CD14-positive monocyte (primary cell): ENCODE data around the gene SYNE3. TPM values are rescaled to one million over a fixed set of nuclear protein-coding genes. Genes with fewer than 3 reads are reported as not detected.

Experiments used
- DNase-seq, 3 donors: peaks; one replicate each; pipeline ENCODE4 v3.0.0-alpha.2; 2011 to 2022
- H2AFZ ChIP-seq: 2 replicates; pipeline ENCODE4 v1.6.0; 2012; ENCODE audit warnings: mild to moderate bottlenecking, low read depth, low read length, inconsistent platforms; ENCODE audit not compliant: insufficient read depth, poor library complexity, severe bottlenecking
- H3K27ac ChIP-seq, 2 donors: 1 replicate in 1 of 2; 2 replicates in 1 of 2; pipeline ENCODE4 v1.5.1; 2012 to 2013; ENCODE audit warnings: low read length in 2 of 2, control low read depth in 1 of 2, inconsistent platforms in 1 of 2, low read depth in 1 of 2, mild to moderate bottlenecking in 1 of 2
- H3K27me3 ChIP-seq, 2 donors: one replicate each; pipeline versions ENCODE4 v1.6.0 to v1.6.1; 2011 to 2013; ENCODE audit warnings: low read length in 2 of 2; ENCODE audit not compliant: control insufficient read depth in 2 of 2, insufficient read depth in 2 of 2
- H3K36me3 ChIP-seq, 2 donors: replicated peaks in 1 of 2; 1 replicate in 1 of 2; 2 replicates in 1 of 2; pipeline versions ENCODE4 v1.5.1 to v1.6.1; 2012 to 2013; ENCODE audit warnings: low read length in 2 of 2, control low read depth in 1 of 2, inconsistent platforms in 1 of 2, mild to moderate bottlenecking in 1 of 2; ENCODE audit not compliant: insufficient read depth in 2 of 2, control insufficient read depth in 1 of 2
- H3K4me1 ChIP-seq, 2 donors: 1 replicate in 1 of 2; 2 replicates in 1 of 2; pipeline versions ENCODE4 v1.5.1 to v1.6.1; 2012 to 2013; ENCODE audit warnings: low read length in 2 of 2, control low read depth in 1 of 2, inconsistent platforms in 1 of 2, mild to moderate bottlenecking in 1 of 2, moderate library complexity in 1 of 2; ENCODE audit not compliant: insufficient read depth in 2 of 2, control insufficient read depth in 1 of 2
- H3K4me2 ChIP-seq: replicated peaks from 2 replicates; pipeline ENCODE3; 2012; ENCODE audit warnings: low read length, moderate library complexity, mild to moderate bottlenecking; ENCODE audit not compliant: poor library complexity, severe bottlenecking; ENCODE audit errors: extremely low read depth
- H3K4me3 ChIP-seq, 3 experiments: fragments of 200-600 bp in 1 of 3; sonication (generic) in 1 of 3; replicated peaks in 1 of 3; 1 replicate in 2 of 3; 2 replicates in 1 of 3; pipeline ENCODE4 v1.5.1; 2011 to 2013; ENCODE audit warnings: low read length in 3 of 3, mild to moderate bottlenecking in 3 of 3, control low read depth in 2 of 3, low read depth in 2 of 3, inconsistent platforms in 1 of 3, moderate library complexity in 1 of 3
- H3K79me2 ChIP-seq: 2 replicates; pipeline ENCODE4 v1.6.0; 2012; ENCODE audit warnings: mild to moderate bottlenecking, control low read depth, inconsistent platforms, low read length, moderate library complexity; ENCODE audit not compliant: insufficient read depth
- H3K9ac ChIP-seq: 2 replicates; pipeline ENCODE4 v1.6.0; 2017; ENCODE audit warnings: low read length, mild to moderate bottlenecking; ENCODE audit not compliant: insufficient read depth, poor library complexity, severe bottlenecking
- H3K9me3 ChIP-seq, 2 donors: replicated peaks in 1 of 2; 1 replicate in 1 of 2; 2 replicates in 1 of 2; pipeline versions ENCODE4 v1.5.1 to v1.6.1; 2012 to 2013; ENCODE audit warnings: low read length in 2 of 2, control low read depth in 1 of 2; ENCODE audit not compliant: control insufficient read depth in 1 of 2, insufficient read depth in 1 of 2
- H4K20me1 ChIP-seq: 2 replicates; pipeline ENCODE4 v1.6.0; 2012; ENCODE audit warnings: mild to moderate bottlenecking, low read length, control low read depth, moderate library complexity; ENCODE audit not compliant: insufficient read depth
- H3K27ac Mint-ChIP-seq, 7 donors: one replicate each; pipeline ENCODE4 v1.8.0; 2020; ENCODE audit warnings: mild to moderate bottlenecking in 7 of 7, mixed read lengths in 7 of 7, moderate library complexity in 6 of 7, inconsistent platforms in 2 of 7
- H3K27me3 Mint-ChIP-seq, 3 donors: one replicate each; pipeline ENCODE4 v1.8.0; 2021 to 2022; ENCODE audit warnings: low read depth in 3 of 3, mild to moderate bottlenecking in 3 of 3, mixed read lengths in 3 of 3, moderate library complexity in 3 of 3, inconsistent platforms in 1 of 3
- H3K36me3 Mint-ChIP-seq, 2 donors: one replicate each; pipeline ENCODE4 v1.8.0; 2020; ENCODE audit warnings: mixed read lengths in 2 of 2, inconsistent platforms in 1 of 2, mild to moderate bottlenecking in 1 of 2
- H3K4me1 Mint-ChIP-seq: one replicate; pipeline ENCODE4 v1.8.0; 2020; ENCODE audit warnings: mild to moderate bottlenecking, mixed read lengths
- H3K4me3 Mint-ChIP-seq, 2 donors: one replicate each; pipeline ENCODE4 v1.8.0; 2020; ENCODE audit warnings: mild to moderate bottlenecking in 2 of 2, mixed read lengths in 2 of 2, moderate library complexity in 1 of 2
- H3K9me3 Mint-ChIP-seq, 7 donors: one replicate each; pipeline ENCODE4 v1.8.0; 2020 to 2022; ENCODE audit warnings: mixed read lengths in 7 of 7, mild to moderate bottlenecking in 6 of 7, moderate library complexity in 6 of 7, inconsistent platforms in 2 of 7
- CTCF ChIP-seq: fragments of 200-600 bp; IDR thresholded peaks from one replicate; pipeline ENCODE4 v1.8.0; 2022; ENCODE audit warnings: antibody characterized with exemption, mild to moderate bottlenecking
- WGBS: methylation state at CpG from one replicate; pipeline ENCODE4 v1.1.5; 2013; ENCODE audit warnings: missing lambda C conversion rate; ENCODE audit not compliant: insufficient coverage; 5-methylcytosine and 5-hydroxymethylcytosine counted together
- intact Hi-C, 2 donors: fragments of 100-400 bp; cut with micrococcal nuclease; formaldehyde crosslinking; loops; one replicate each; pipeline versions ENCODE4 v1.15.0 to v1.15.1; 2023
- polyA plus RNA-seq, 3 donors: library from polyadenylated mRNA; depleted of rRNA in 1 of 3; unstranded in 2 of 3; stranded (reverse) in 1 of 3; fragments of 300-500 nt in 2 of 3; fragments of >200 nt in 1 of 3; fragmentation: Illumina TruSeq in 2 of 3; gene quantifications; 1 replicate in 2 of 3; 2 replicates in 1 of 3; pipeline ENCODE4 v1.2.3, GENCODE V29; 2012 to 2021

SYNE3 gene
- polyA plus RNA-seq, 3 donors, result 2.6 to 26.1 (median 3.5) TPM

- H3K27me3 ChIP-seq, result no peaks in the 10 kb centered on the region
- H3K27ac ChIP-seq, result no peak overlapping the region
- no peaks in the 10 kb centered on the region for H3K9me3 ChIP-seq
- no peak overlapping the region for H3K4me3 ChIP-seq
- peaks cover 0 to 2% (median 0%) of the 10 kb centered on the region in 3 donors for H3K27me3 Mint-ChIP-seq
- H3K79me2 ChIP-seq, result peaks cover 90% of the 10 kb centered on the region
- TF ChIP-seq CTCF, result no peak
- no peak overlapping the region for H3K4me3 Mint-ChIP-seq
- WGBS, result 100% methylated on average over 5 of the region's 6 CpGs
- H3K4me1 ChIP-seq, result peaks cover 15 to 16% of the 10 kb centered on the region in 2 donors
- H3K36me3 Mint-ChIP-seq, result peaks cover 14 to 16% of the 10 kb centered on the region in 2 donors
- H2AFZ ChIP-seq, result no peak overlapping the region
- H4K20me1 ChIP-seq, result peaks cover 22% of the 10 kb centered on the region
- no peak for DNase-seq
- H3K4me1 Mint-ChIP-seq, result peaks cover 25% of the 10 kb centered on the region
- H3K9me3 Mint-ChIP-seq, result no peaks in the 10 kb centered on the region
- H3K27ac Mint-ChIP-seq, result no peak overlapping the region
- peaks cover 4 to 19% of the 10 kb centered on the region in 2 donors for H3K36me3 ChIP-seq
- H3K4me2 ChIP-seq, result no peak overlapping the region
- H3K9ac ChIP-seq, result no peak overlapping the region
- intact Hi-C loops, result no loop called here
Observed at GRCh38 chr14:95540236-95540855, 23.9 kb upstream of the SYNE3 start.

- no peaks in the 10 kb centered on the region for H3K9me3 Mint-ChIP-seq
- Histone ChIP-seq H3K4me3 (no peak overlapping the region), H3K9ac (no peak overlapping the region), H3K4me1 (peaks cover 18 to 19% of the 10 kb centered on the region in 2 donors), H4K20me1 (peaks cover 23% of the 10 kb centered on the region), H3K27me3 (no peaks in the 10 kb centered on the region), H3K36me3 (peaks cover 0 to 5% of the 10 kb centered on the region in 2 donors), H2AFZ (no peak overlapping the region), H3K4me2 (no peak overlapping the region), H3K27ac (no peak overlapping the region), H3K79me2 (peaks cover 87% of the 10 kb centered on the region), H3K9me3 (no peaks in the 10 kb centered on the region)
- peaks cover 0 to 2% (median 0%) of the 10 kb centered on the region in 3 donors for H3K27me3 Mint-ChIP-seq
- intact Hi-C loops, result no loop called here
- no peak overlapping the region for H3K4me3 Mint-ChIP-seq
- TF ChIP-seq CTCF, result no peak
- H3K4me1 Mint-ChIP-seq, result peaks cover 28% of the 10 kb centered on the region
- no peak overlapping the region for H3K27ac Mint-ChIP-seq
- peaks cover 2% of the 10 kb centered on the region in 2 donors for H3K36me3 Mint-ChIP-seq
- WGBS, result 100% methylated on average over 4 of the region's 14 CpGs
- no peak for DNase-seq
Observed at GRCh38 chr14:95538801-95539509, 22.5 kb upstream of the SYNE3 start.
